Activated T-cell treated with anti-CD3 and anti-CD28 coated beads, Interleukin-2, amount 50 U/mL, for 1 hour (primary cell): ENCODE results near the gene BLACAT1.

Experiments
- DNase-seq: peaks from one replicate; pipeline ENCODE4 v3.0.0-alpha.2; 2020

The BLACAT1 gene

GRCh38 chr1:205455581-205456382 is at the start of gene BLACAT1:
Gene BLACAT1 (minus strand): TSS chr1:205456045.
- no peak for DNase-seq

- DNase-seq, result no peak
These were observed 49.4 kb upstream of the BLACAT1 start for GRCh38 chr1:205505076-205505729.

- peak; percentile 50 for DNase-seq
These were observed 48.6 kb upstream of the BLACAT1 start, which contains the start of gene CDK18 for GRCh38 chr1:205504311-205505075. Gene CDK18 (plus strand): TSS chr1:205504669. CDS start chr1:205523168, 18,499 bp downstream.

- DNase-seq, result no peak
These were observed 47.1 kb upstream of the BLACAT1 start for GRCh38 chr1:205502992-205503391.

GRCh38 chr1:205502111-205502810 is 46.4 kb upstream of the BLACAT1 start:
- DNase-seq, result no peak

GRCh38 chr1:205500240-205501233 is 44.7 kb upstream of the BLACAT1 start:
- DNase-seq, result no peak

GRCh38 chr1:205499789-205500188 is 43.9 kb upstream of the BLACAT1 start:
- no peak for DNase-seq

GRCh38 chr1:205497351-205497750 is 41.5 kb upstream of the BLACAT1 start:
- no peak for DNase-seq

- DNase-seq, result no peak
These were observed 40.8 kb upstream of the BLACAT1 start for GRCh38 chr1:205496661-205497060.

- DNase-seq, result no peak
These were observed 39.5 kb upstream of the BLACAT1 start for GRCh38 chr1:205495237-205495823.

GRCh38 chr1:205494115-205494514 is 38.3 kb upstream of the BLACAT1 start:
- DNase-seq, result no peak

- no peak for DNase-seq
These were observed 37.6 kb upstream of the BLACAT1 start for GRCh38 chr1:205493241-205494085.

- no peak for DNase-seq
These were observed 36.9 kb upstream of the BLACAT1 start for GRCh38 chr1:205492774-205493173.

GRCh38 chr1:205492201-205492667 is 36.4 kb upstream of the BLACAT1 start:
- DNase-seq, result no peak

- DNase-seq, result no peak
These were observed 35.9 kb upstream of the BLACAT1 start for GRCh38 chr1:205491794-205492193.

GRCh38 chr1:205488074-205488723 is 32.4 kb upstream of the BLACAT1 start:
- peak; percentile 49 for DNase-seq

GRCh38 chr1:205486258-205486657 is 30.4 kb upstream of the BLACAT1 start:
- DNase-seq, result no peak

GRCh38 chr1:205484985-205485967 is 29.4 kb upstream of the BLACAT1 start:
- peak; percentile 67 for DNase-seq
